PC-9 (cell line): ENCODE results near the gene ZNF264. TPM values are rescaled to one million over a fixed set of nuclear protein-coding genes. Genes with fewer than 3 reads are reported as not detected.
"Not testable (repeated sequence)": the region's sequence is repeated elsewhere in the genome, so short reads cannot be mapped to it uniquely, and the experiment has no call there.

Experiments
- BruUV-seq: library from RNA; stranded (reverse); fragments of 400-500 nt; replicated peaks from 2 replicates; lab custom pipeline; 2021; lab: Mats Ljungman, UMichigan
- CTCF ChIA-PET: fragments of 300-600 bp; sonication (Branson Sonifier 250); formaldehyde crosslinking; loops from one replicate; lab custom pipeline; 2022; ENCODE audit warnings: antibody characterized with exemption; lab: Charles Lee
- POLR2A ChIA-PET: fragments of 300-600 bp; sonication (Branson Sonifier 250); formaldehyde crosslinking; loops from one replicate; lab custom pipeline; 2022; ENCODE audit warnings: antibody characterized with exemption; ENCODE audit not compliant: unreplicated experiment; lab: Charles Lee
- DNase-seq, 2 experiments: peaks; one replicate each; pipeline versions ENCODE4 v3.0.0 to v3.0.0-alpha.2; 2015 to 2022; ENCODE audit warnings: mixed read lengths in 1 of 2
- H2AFZ ChIP-seq: fragments of 200-600 bp; sonication (generic); 2 replicates; pipeline ENCODE4 v1.8.1; 2017; ENCODE audit warnings: antibody characterized with exemption
- H3F3A ChIP-seq: fragments of 200-600 bp; sonication (generic); 2 replicates; pipeline ENCODE4 v1.8.1; 2017; ENCODE audit warnings: antibody characterized with exemption, mild to moderate bottlenecking, low read depth; ENCODE audit not compliant: insufficient read depth
- H3K27ac ChIP-seq: fragments of 200-600 bp; sonication (generic); 2 replicates; pipeline ENCODE4 v1.6.1; 2016; ENCODE audit warnings: mixed run types
- H3K27me3 ChIP-seq: fragments of 200-600 bp; sonication (generic); 2 replicates; pipeline ENCODE4 v1.6.1; 2016; ENCODE audit warnings: low read depth, mixed run types; ENCODE audit not compliant: insufficient read depth
- H3K36me3 ChIP-seq: fragments of 200-600 bp; sonication (generic); 2 replicates; pipeline ENCODE4 v1.6.1; 2016; ENCODE audit warnings: low read depth, mixed run types
- H3K4me1 ChIP-seq: fragments of 200-600 bp; sonication (generic); replicated peaks from 2 replicates; pipeline ENCODE4 v1.6.1; 2016; ENCODE audit warnings: mixed run types; ENCODE audit not compliant: insufficient read depth
- H3K4me2 ChIP-seq: fragments of 200-600 bp; sonication (generic); 2 replicates; pipeline ENCODE4 v1.6.1; 2017; ENCODE audit warnings: mixed run types
- H3K4me3 ChIP-seq: fragments of 200-600 bp; sonication (generic); 2 replicates; pipeline ENCODE4 v1.6.1; 2016; ENCODE audit warnings: mixed run types
- H3K79me2 ChIP-seq: fragments of 200-600 bp; sonication (generic); 2 replicates; pipeline ENCODE4 v1.6.1; 2017; ENCODE audit warnings: low read depth, mixed run types
- H3K9me2 ChIP-seq: fragments of 200-600 bp; sonication (generic); 2 replicates; pipeline ENCODE4 v1.8.1; 2017; ENCODE audit warnings: mild to moderate bottlenecking; ENCODE audit not compliant: insufficient read depth
- H3K9me3 ChIP-seq: fragments of 200-600 bp; sonication (generic); 2 replicates; pipeline ENCODE4 v1.8.1; 2016; ENCODE audit warnings: low read depth; ENCODE audit not compliant: insufficient read depth
- H4K20me1 ChIP-seq: fragments of 200-600 bp; sonication (generic); 2 replicates; pipeline ENCODE4 v1.8.1; 2017; ENCODE audit not compliant: insufficient read depth
- EZH2 ChIP-seq: fragments of 200-600 bp; sonication (generic); IDR thresholded peaks from 2 replicates; pipeline ENCODE4 v1.8.0; 2017; ENCODE audit warnings: antibody characterized with exemption, low read depth
- intact Hi-C: fragments of 100-400 bp; cut with micrococcal nuclease; formaldehyde crosslinking; loops from one replicate; pipeline ENCODE4 v1.10.0; 2022; ENCODE audit not compliant: unreplicated experiment
- total RNA-seq: library from RNA; stranded (reverse); gene quantifications from 2 replicates; pipeline ENCODE4 v1.2.3, GENCODE V29; 2021
- TF ChIP-seq, protein P1 (sequence below): fragments of 200-600 bp; sonication (generic); conservative IDR thresholded peaks from 2 replicates; pipeline ENCODE4 v1.6.1; 2017; ENCODE audit warnings: mixed run types, antibody characterized with exemption, mild to moderate bottlenecking, moderate library complexity

Gene ZNF264
- total RNA-seq, 1 experiment from 2014 or later, result 30.6 TPM

DNA sequence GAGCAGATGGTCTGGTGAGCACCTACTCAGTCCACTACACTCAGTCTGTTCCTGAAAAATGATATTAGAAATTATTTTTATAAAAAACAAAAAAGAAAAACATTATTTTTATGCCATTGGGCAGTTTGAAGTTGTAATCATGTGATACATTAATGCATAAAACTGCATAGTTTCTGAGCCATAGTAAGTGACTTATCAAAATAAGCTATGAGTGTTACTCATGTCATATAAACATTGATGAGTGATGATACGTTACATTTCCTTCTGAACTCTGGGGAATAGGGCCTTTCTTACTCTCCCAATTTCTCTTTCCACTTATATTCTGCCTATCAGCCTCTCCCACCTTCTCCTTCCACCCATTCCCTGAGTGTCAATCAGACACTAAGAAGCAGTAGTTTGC, 58.0 kb downstream of the ZNF264 start:
- TF ChIP-seq, protein P1, sequence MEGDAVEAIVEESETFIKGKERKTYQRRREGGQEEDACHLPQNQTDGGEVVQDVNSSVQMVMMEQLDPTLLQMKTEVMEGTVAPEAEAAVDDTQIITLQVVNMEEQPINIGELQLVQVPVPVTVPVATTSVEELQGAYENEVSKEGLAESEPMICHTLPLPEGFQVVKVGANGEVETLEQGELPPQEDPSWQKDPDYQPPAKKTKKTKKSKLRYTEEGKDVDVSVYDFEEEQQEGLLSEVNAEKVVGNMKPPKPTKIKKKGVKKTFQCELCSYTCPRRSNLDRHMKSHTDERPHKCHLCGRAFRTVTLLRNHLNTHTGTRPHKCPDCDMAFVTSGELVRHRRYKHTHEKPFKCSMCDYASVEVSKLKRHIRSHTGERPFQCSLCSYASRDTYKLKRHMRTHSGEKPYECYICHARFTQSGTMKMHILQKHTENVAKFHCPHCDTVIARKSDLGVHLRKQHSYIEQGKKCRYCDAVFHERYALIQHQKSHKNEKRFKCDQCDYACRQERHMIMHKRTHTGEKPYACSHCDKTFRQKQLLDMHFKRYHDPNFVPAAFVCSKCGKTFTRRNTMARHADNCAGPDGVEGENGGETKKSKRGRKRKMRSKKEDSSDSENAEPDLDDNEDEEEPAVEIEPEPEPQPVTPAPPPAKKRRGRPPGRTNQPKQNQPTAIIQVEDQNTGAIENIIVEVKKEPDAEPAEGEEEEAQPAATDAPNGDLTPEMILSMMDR, result no peak
- no peak for TF ChIP-seq EZH2
- Histone ChIP-seq H3K27me3 (no peaks in the 10 kb centered on the region), H3K79me2 (no peaks in the 10 kb centered on the region), H4K20me1 (no peaks in the 10 kb centered on the region), H3K4me3 (no peak overlapping the region), H3K4me2 (no peak overlapping the region), H3K36me3 (peaks cover 44% of the 10 kb centered on the region), H2AFZ (no peak overlapping the region), H3K9me3 (no peaks in the 10 kb centered on the region), H3F3A (no peaks in the 10 kb centered on the region), H3K4me1 (no peaks in the 10 kb centered on the region), H3K9me2 (no peaks in the 10 kb centered on the region), H3K27ac (no peak overlapping the region)
- POLR2A ChIA-PET, result no interaction called here
- intact Hi-C loops, result no loop called here
- CTCF ChIA-PET, result no interaction called here
- no TSS peak for BruUV-seq
- no peak for DNase-seq

DNA sequence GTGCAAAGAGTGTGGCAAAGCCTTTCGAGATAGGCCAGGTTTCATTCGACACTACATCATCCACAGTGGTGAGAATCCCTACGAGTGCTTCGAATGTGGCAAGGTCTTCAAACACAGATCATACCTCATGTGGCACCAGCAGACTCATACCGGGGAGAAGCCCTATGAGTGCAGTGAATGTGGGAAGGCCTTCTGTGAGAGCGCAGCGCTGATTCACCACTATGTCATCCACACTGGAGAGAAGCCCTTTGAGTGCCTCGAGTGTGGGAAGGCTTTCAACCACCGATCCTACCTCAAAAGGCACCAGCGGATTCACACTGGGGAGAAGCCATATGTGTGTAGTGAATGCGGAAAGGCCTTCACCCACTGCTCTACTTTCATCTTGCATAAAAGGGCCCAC, 62.5 kb downstream of the ZNF264 start:
- H3K4me3 ChIP-seq, BruUV-seq, H3K4me2 ChIP-seq, H3K9me2 ChIP-seq, H2AFZ ChIP-seq, H3K4me1 ChIP-seq, H3K27ac ChIP-seq, H3K9me3 ChIP-seq, H3K27me3 ChIP-seq, POLR2A ChIA-PET, H4K20me1 ChIP-seq, H3K79me2 ChIP-seq, CTCF ChIA-PET, intact Hi-C loops: not testable (repeated sequence)
- Histone ChIP-seq H3F3A (peaks cover 10% of the 10 kb centered on the region), H3K36me3 (peaks cover 42% of the 10 kb centered on the region)
- peak in 1 of 2 experiments; percentile 20 for DNase-seq

DNA sequence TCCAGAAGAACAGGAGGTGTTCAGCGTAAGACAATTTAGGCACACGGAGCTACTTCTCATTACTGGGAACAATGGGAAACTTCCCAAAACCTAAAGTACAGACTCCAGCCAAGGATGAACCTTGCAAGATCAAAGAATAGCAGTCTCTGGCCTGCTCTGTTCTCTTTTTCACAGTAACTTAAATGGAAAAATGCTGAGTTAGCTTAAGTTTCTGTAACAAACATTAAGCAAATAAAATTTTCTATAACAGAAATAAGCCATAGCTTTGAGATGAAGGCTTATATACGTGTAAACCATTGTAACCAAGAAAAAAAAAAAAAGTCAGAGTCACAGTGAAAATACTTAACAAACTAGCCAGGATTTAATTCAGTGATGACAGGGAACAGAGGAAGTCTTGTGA, 70.7 kb downstream of the ZNF264 start:
- POLR2A ChIA-PET, result no interaction called here
- Histone ChIP-seq H3K9me2 (no peaks in the 10 kb centered on the region), H3K4me2 (no peak overlapping the region), H3K9me3 (no peaks in the 10 kb centered on the region), H3K79me2 (no peaks in the 10 kb centered on the region), H3K4me3 (no peak overlapping the region), H2AFZ (no peak overlapping the region), H3K27me3 (no peaks in the 10 kb centered on the region), H3K4me1 (no peaks in the 10 kb centered on the region), H3F3A (peaks cover 3% of the 10 kb centered on the region; the same call in 1 of the 2 replicates), H3K36me3 (0 out of 2 replicates have a peak, but pooled peaks cover 6% of the 10 kb centered on the region), H4K20me1 (peaks cover under 1% of the 10 kb centered on the region; the same call in 1 of the 2 replicates), H3K27ac (no peak overlapping the region)
- no TSS peak for BruUV-seq
- intact Hi-C loops, result no loop called here
- CTCF ChIA-PET, result no interaction called here
- DNase-seq, result no peak
- TF ChIP-seq, protein P1, result no peak
- TF ChIP-seq EZH2, result no peak

DNA sequence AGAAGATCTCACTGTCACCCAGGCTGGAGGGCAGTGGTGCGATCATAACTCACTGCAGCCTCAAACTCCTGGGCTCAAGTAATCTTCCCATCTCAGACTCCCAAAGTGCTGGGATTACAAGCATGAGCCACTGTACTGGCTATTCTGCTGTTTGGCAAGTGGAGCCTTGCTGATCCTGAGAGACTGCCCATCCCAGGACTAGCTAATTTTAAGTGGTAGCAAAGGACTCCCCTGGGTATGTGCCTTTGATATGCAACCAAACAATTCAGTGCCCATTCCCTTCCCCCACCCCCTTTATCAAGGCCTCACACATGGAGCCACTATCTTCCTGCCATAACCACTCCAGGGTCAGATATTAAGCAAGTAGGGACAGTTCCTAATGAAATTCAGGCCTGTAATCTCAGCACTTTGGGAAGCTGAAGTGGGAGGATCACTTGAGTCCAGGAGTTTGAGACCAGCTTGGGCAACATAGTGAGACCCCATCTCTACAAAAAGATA, 72.0 kb downstream of the ZNF264 start:
- TF ChIP-seq, protein P1, result no peak
- no peak for TF ChIP-seq EZH2
- ChIA-PET CTCF (no interaction called here), POLR2A (no interaction called here)
- Histone ChIP-seq H3F3A (peaks cover 6% of the 10 kb centered on the region; the same call in 1 of the 2 replicates), H3K4me3 (no peak overlapping the region), H3K9me2 (no peaks in the 10 kb centered on the region), H4K20me1 (no peaks in the 10 kb centered on the region), H2AFZ (no peak overlapping the region), H3K36me3 (0 out of 2 replicates have a peak, but pooled peaks cover 6% of the 10 kb centered on the region), H3K27ac (no peak overlapping the region), H3K79me2 (no peaks in the 10 kb centered on the region), H3K9me3 (no peaks in the 10 kb centered on the region), H3K4me2 (no peak overlapping the region), H3K4me1 (no peaks in the 10 kb centered on the region), H3K27me3 (no peaks in the 10 kb centered on the region)
- BruUV-seq, result no TSS peak
- no peak for DNase-seq
- intact Hi-C loops, result no loop called here
